Activated T-helper 1 cell treated with anti-CD3 and anti-CD28 coated beads, Interleukin-2, amount 50 U/mL, for 16 hours (primary cell): ENCODE measurements around the gene ARHGEF1.

Source experiments
- DNase-seq, 2 donors: peaks; one replicate each; pipeline ENCODE4 v3.0.0-alpha.2; 2020; ENCODE audit warnings: low read depth in 1 of 2, low spot score in 1 of 2

The ARHGEF1 gene, protein sequence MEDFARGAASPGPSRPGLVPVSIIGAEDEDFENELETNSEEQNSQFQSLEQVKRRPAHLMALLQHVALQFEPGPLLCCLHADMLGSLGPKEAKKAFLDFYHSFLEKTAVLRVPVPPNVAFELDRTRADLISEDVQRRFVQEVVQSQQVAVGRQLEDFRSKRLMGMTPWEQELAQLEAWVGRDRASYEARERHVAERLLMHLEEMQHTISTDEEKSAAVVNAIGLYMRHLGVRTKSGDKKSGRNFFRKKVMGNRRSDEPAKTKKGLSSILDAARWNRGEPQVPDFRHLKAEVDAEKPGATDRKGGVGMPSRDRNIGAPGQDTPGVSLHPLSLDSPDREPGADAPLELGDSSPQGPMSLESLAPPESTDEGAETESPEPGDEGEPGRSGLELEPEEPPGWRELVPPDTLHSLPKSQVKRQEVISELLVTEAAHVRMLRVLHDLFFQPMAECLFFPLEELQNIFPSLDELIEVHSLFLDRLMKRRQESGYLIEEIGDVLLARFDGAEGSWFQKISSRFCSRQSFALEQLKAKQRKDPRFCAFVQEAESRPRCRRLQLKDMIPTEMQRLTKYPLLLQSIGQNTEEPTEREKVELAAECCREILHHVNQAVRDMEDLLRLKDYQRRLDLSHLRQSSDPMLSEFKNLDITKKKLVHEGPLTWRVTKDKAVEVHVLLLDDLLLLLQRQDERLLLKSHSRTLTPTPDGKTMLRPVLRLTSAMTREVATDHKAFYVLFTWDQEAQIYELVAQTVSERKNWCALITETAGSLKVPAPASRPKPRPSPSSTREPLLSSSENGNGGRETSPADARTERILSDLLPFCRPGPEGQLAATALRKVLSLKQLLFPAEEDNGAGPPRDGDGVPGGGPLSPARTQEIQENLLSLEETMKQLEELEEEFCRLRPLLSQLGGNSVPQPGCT

DNA sequence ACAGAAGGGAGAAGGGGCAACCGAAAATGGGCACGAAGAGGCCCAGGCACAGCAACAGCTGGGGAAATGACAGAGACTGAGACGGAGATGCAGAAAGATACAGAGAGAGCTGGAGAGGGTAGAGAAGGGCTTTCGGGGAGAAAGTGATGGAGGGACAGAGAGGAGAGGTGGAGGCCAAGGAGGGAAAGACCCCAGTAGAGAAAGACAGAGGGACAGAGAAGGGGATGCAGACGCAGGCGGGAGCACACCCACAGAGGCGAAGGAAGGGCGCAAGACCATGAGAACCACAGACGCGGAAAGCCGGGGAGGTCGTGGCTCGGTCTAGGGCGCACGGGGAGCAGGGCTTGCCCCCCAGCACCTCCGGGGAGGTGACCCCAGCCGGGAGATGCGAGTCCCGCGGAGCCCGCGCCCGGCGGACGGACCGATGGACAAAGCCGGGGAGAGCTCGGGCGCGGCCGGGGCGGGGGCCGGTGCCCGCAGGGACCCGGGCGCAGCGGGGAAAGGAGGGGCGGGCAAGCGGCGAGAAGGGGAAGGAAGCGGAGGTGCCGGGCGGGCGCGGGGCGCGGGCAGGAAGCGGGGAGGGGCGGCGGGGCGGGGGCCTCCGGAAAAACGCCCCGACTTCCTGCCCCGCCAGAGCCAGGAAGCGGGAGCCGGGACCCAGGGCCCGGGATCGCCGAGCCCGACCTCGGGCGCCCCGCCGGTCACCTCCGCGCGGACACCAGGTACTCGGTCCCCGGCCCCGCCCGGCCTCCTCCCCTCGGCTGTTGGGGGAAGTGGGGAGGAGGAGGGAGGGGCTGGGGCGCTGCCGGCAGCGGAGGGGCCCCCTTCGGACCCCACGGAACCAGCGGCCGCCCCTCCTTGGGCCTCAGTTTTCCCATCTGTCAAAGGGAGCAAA is at the start of gene ARHGEF1:
TSS of gene ARHGEF1 (plus strand) at position 617 of the 895 bp plus-strand sequence. CDS start 4,899 bp downstream, outside the sequence.
- DNase-seq = peak; percentile 44 to 47

DNA sequence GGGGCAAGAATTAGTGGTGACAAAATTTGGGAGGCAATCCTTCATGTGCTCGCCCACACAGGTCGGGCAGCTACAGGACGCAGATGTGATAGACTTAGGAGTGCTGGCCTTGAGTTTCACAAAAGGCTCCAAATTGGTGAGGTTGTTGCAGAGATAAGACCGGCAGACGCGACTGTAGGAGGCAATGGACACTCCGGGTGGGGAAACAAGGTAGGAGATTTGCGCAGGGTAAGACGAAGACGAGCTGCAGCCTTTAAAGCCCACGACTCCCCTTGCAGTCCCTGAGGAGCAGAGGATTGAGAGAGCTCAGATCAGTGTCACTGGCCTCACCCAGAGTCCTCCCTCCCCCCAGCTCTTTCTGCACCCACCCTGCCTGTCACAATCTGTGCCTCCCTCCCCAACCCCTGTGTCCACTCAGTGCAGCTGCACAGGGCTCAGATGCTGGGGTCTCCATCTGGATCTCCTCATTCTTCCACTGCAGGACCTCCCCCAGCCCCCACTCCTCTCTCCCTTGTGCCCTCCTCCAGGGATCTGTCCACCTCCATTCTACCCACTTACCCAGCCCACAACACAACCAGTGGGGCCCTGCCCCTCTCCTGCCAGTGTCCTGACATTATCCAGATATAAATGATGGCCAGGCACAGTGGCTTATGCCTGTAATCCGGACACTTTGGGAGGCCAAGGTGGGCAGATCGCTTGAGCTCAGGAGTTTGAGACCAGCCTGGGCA is 44.8 kb upstream of the ARHGEF1 start:
- no peak for DNase-seq

DNA sequence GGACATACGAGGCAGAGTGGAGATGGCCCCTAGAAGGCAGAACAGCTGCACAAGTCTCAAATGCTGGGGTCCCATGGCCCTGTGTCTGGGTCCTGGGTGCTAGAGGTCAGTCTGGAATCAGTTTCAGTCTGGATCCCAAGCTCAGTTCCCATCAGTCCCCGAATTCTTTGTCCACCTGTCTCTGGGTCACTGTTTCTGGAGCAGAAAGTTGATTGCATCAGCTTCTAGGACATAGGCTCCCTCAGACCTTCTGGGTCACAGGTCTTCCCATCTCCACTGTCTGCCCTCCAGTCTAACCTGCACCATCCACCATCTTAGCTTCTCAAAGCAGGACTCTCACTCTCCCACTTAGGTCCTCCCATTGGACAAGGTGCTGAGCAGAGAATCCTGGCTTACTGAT is 43.8 kb upstream of the ARHGEF1 start:
- no peak for DNase-seq

DNA sequence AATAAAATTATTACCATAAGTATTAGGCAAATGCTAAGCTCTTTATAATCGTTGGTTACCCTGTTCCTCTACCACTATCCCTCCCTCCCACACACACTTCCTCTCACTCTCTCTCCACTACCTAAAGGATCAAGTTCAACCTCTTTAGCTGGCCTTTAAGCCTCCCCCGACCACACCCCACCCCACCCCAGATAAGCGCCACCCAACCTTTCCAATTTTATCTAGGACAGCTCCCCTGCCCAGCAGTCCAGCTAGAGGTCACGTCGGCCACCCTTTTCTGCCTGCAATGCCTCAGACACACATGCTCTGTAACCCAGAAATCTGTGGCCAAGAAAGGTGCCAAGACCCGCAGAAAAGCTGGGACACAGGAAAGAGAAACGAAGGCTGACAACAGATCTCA is 39.6 kb upstream of the ARHGEF1 start:
- DNase-seq = no peak

GRCh38 chr19:41844601-41845000 is 38.4 kb upstream of the ARHGEF1 start, which contains the start of gene LYPD4:
Gene LYPD4, minus strand, starts transcription at chr19:41844683. Its CDS starts 5,398 bp downstream, at chr19:41839285.
- DNase-seq = no peak

- no peak for DNase-seq
These were observed 38.2 kb upstream of the ARHGEF1 start, which contains the start of gene DMRTC2 for GRCh38 chr19:41845001-41845050. Gene DMRTC2, plus strand, starts transcription at chr19:41845042. Its CDS starts 2,387 bp downstream, at chr19:41847429.

- no peak for DNase-seq
These were observed 37.9 kb upstream of the ARHGEF1 start for GRCh38 chr19:41845051-41845590.

DNA sequence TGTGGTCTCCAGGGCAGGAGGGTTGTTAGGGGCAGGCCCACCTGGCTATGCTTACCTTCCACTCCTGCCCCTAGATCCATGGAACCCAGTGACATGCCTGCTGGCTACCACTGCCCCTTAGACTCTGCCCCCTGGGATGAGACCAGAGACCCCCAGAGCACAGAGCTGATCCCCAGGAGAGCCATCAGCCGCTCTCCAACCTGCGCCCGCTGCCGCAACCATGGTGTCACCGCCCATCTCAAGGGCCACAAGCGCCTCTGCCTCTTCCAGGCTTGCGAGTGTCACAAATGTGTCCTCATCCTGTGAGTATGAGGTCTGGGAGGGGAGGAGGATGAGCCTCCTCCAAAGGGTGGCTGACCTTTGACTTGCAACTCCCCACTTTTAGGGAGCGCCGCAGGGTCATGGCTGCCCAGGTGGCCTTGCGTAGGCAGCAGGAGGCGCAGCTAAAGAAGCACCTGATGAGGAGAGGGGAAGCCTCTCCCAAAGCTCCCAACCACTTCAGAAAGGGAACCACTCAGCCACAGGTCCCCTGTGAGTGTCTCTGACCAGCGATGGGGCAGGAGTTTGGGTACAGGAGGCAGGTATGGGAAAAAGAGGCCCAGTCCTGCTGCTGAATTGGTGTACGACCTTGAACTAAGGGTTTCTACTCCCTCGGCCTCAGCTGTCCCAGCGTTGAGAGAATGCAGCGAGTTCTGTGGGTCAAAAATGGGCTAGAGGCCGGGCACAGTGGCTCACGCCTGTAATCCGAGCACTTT is 35.5 kb upstream of the ARHGEF1 start:
- DNase-seq = no peak

- DNase-seq = no peak
These were observed 34.3 kb upstream of the ARHGEF1 start for GRCh38 chr19:41848666-41849065.

GRCh38 chr19:41849067-41849466 is 33.9 kb upstream of the ARHGEF1 start:
- DNase-seq = no peak

GRCh38 chr19:41850381-41850780 is 32.6 kb upstream of the ARHGEF1 start:
- no peak for DNase-seq

GRCh38 chr19:41851456-41851855 is 31.5 kb upstream of the ARHGEF1 start:
- DNase-seq = no peak

- no peak for DNase-seq
These were observed 29.6 kb upstream of the ARHGEF1 start for GRCh38 chr19:41853344-41853743.

- no peak for DNase-seq
These were observed 29.2 kb upstream of the ARHGEF1 start for GRCh38 chr19:41853768-41854167.

- no peak for DNase-seq
These were observed 23.8 kb upstream of the ARHGEF1 start for GRCh38 chr19:41859213-41859617.

DNA sequence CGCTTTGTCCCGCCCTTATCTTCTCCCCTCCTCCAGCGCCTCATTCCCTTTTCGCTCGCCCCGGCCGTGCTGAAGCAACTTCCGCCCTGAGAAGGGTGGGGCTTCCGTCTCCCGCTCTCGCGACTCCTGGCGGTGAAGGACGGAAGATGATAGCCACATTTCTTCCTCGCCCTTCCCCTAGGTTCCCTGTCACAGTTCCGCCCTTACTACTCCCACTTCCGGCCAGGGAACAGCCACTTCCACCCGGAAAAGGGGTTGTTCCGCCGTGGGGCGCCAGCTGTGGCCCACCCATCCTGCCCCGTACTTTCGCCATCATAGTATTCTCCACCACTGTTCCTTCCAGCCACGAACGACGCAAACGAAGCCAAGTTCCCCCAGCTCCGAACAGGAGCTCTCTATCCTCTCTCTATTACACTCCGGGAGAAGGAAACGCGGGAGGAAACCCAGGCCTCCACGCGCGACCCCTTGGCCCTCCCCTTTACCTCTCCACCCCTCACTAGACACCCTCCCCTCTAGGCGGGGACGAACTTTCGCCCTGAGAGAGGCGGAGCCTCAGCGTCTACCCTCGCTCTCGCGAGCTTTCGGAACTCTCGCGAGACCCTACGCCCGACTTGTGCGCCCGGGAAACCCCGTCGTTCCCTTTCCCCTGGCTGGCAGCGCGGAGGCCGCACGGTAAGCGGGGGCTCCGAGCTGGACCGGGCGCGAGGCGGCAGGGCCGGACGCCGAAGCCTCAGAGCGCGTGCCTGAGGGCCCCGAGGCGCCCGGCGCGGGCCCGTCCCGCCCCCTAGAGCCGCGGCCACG is 23.2 kb upstream of the ARHGEF1 start, which contains the start of gene RPS19:
TSS of gene RPS19 (plus strand) at position 638 of the 801 bp plus-strand sequence. CDS start 520 bp downstream, outside the sequence.
- DNase-seq = peak; percentile 96 to 97

DNA sequence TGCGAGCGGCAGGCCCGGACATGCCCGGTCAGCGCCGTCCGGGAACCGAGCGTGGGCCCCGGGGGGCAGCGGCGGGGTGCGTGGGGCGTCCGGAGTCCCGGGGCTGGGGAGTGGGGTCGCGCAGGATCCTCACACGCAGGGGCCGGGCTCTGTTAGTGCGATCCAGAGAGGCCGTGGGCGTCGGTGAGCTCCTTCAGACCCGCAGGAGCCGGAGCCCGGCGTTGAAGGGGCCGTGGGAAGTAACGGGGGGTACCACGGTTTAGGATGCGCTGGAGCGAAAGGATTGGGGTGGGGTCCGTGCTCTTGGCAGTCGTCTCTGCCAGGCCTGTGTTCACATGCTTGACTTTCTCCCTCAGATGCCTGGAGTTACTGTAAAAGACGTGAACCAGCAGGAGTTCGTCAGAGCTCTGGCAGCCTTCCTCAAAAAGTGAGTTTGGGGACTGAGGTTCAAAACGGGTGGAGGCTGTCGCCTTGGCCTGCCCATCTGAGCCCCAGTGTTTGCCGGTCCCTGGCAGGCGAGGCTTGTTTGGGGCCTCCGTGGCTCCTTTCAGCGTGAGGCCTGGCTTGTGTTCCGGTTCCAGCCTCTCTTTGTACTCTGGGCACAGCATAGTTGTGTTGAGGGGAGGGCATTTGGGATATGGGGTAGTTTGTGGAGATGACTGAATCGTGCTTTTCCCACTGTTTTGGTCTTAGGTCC is 22.4 kb upstream of the ARHGEF1 start:
- no peak for DNase-seq

- DNase-seq = no peak
These were observed 21.7 kb upstream of the ARHGEF1 start for GRCh38 chr19:41861116-41861768.
